Measurements from ENCODE around the gene CTDP1. TPM values are rescaled to one million over a fixed set of nuclear protein-coding genes. Genes with fewer than 3 reads are reported as not detected.

The CTDP1 gene
- total RNA-seq, 1 experiment from 2014 or later, result 33.7 TPM

- Histone ChIP-seq H2BK15ac (ENCODE audit: low read depth, low read length) (no peak overlapping the region), H4K20me1 (ENCODE audit: control insufficient read depth, insufficient read depth, insufficient read length) (no peaks in the 10 kb centered on the region), H3K56ac (ENCODE audit: insufficient read length, low read depth, low read length) (no peak overlapping the region), H3K18ac (ENCODE audit: insufficient read length, low read depth, low read length) (no peak overlapping the region), H3K4me2 (ENCODE audit: insufficient read depth, insufficient read length, low read length) (no peak overlapping the region), H3K9ac (ENCODE audit: extremely low read depth, insufficient read length, low read length) (no peak overlapping the region), H3K79me1 (ENCODE audit: insufficient read depth, low read depth, low read length, poor library complexity, severe bottlenecking) (no peaks in the 10 kb centered on the region), H3K27ac (ENCODE audit: insufficient read length, low read depth, low read length) (no peak overlapping the region), H3K4ac (ENCODE audit: low read depth, low read length) (no peak overlapping the region), H3K79me2 (ENCODE audit: insufficient read depth, low read length) (peaks cover 2% of the 10 kb centered on the region; the same call in 1 of the 2 replicates), H4K91ac (ENCODE audit: insufficient read length, low read depth, low read length) (no peak overlapping the region), H3K9me3 (ENCODE audit: control insufficient read depth, low read depth, low read length) (no peaks in the 10 kb centered on the region), H3K23ac (ENCODE audit: insufficient read length, low read depth, low read length) (no peak overlapping the region), H2BK120ac (ENCODE audit: low read depth, low read length, poor library complexity, severe bottlenecking) (no peak overlapping the region), H3K27me3 (ENCODE audit: insufficient read depth, low read length) (no peaks in the 10 kb centered on the region), H2AFZ (ENCODE audit: low read length) (no peak overlapping the region), H2BK20ac (ENCODE audit: low read depth, low read length, poor library complexity, severe bottlenecking) (no peak overlapping the region), H4K5ac (ENCODE audit: insufficient read length, low read depth, low read length) (no peak overlapping the region), H2BK12ac (ENCODE audit: insufficient read length, low read depth, low read length) (no peak overlapping the region), H3K14ac (ENCODE audit: insufficient read depth, low read length) (no peak overlapping the region), H3T11ph (ENCODE audit: low read length) (no peak overlapping the region), H2BK5ac (ENCODE audit: insufficient read length, low read length) (no peak overlapping the region), H4K8ac (replicated peaks; ENCODE audit: insufficient read length, low read depth, low read length) (no peak overlapping the region), H3K23me2 (ENCODE audit: insufficient read length, low read depth, low read length, poor library complexity, severe bottlenecking) (no peaks in the 10 kb centered on the region), H3K4me1 (ENCODE audit: insufficient read depth, low read length) (no peaks in the 10 kb centered on the region), H2AK5ac (ENCODE audit: insufficient read length, low read length) (no peak overlapping the region)
- no peak for DNase-seq
- no peaks in the 10 kb centered on the region; the same call in 1 of the 2 replicates for H3K27me3 Mint-ChIP-seq (ENCODE audit: low read depth)
- H3K4me3 Mint-ChIP-seq, result no peak overlapping the region
- TF ChIP-seq CTCF (conservative IDR thresholded peaks at IDR 0.05), result no peak
- H3K36me3 Mint-ChIP-seq (ENCODE audit: insufficient read depth in 1 of 3, low read depth in 3 of 3), result peaks cover 38 to 71% (median 65%) of the 10 kb centered on the region in 3 experiments; a peak in 6 of 7 replicates
- H3K9me3 Mint-ChIP-seq, result no peaks in the 10 kb centered on the region
- peak overlapping the region in 1 of 3 experiments; percentile 44; a peak in 1 of 7 replicates for H3K27ac Mint-ChIP-seq
- no CpG with 5 or more reads among the region's 24 CpGs for WGBS (ENCODE audit: extremely low coverage, insufficient read length, low lambda C conversion rate)
- no peaks in the 10 kb centered on the region for H3K4me1 Mint-ChIP-seq
Observed at GRCh38 chr18:79704631-79705030, 25.0 kb downstream of the CTDP1 start.

Measured in H9 (cell line).